MM.1S (cell line): ENCODE data around the gene CACUL1.
"Not testable (repeated sequence)": the region's sequence is repeated elsewhere in the genome, so short reads cannot be mapped to it uniquely, and the experiment has no call there.

Experiments
- DNase-seq: peaks from one replicate; pipeline ENCODE4 v3.0.0-alpha.2; 2015
- H2AFZ ChIP-seq: fragments of 300-600 bp; sonication (generic); 2 replicates; pipeline ENCODE4 v1.6.0; 2016; ENCODE audit warnings: antibody characterized with exemption, low read length
- H3F3A ChIP-seq: fragments of 300-600 bp; sonication (generic); 2 replicates; pipeline ENCODE4 v1.6.1; 2016; ENCODE audit warnings: mild to moderate bottlenecking, antibody characterized with exemption, low read length, moderate library complexity, mixed read lengths; ENCODE audit not compliant: insufficient read depth
- H3K27ac ChIP-seq: fragments of 300-600 bp; sonication (generic); 2 replicates; pipeline ENCODE4 v1.5.1; 2016; ENCODE audit warnings: mild to moderate bottlenecking, low read length
- H3K27me3 ChIP-seq: fragments of 300-600 bp; sonication (generic); replicated peaks from 2 replicates; pipeline ENCODE4 v1.6.0; 2016; ENCODE audit warnings: low read length; ENCODE audit not compliant: insufficient read depth
- H3K36me3 ChIP-seq: fragments of 300-600 bp; sonication (generic); replicated peaks from 2 replicates; pipeline ENCODE4 v1.6.1; 2016; ENCODE audit warnings: mild to moderate bottlenecking, low read length, mixed read lengths; ENCODE audit not compliant: insufficient read depth
- H3K4me1 ChIP-seq: fragments of 300-600 bp; sonication (generic); 2 replicates; pipeline ENCODE4 v1.6.1; 2016; ENCODE audit warnings: low read length, mixed read lengths
- H3K4me2 ChIP-seq: fragments of 300-600 bp; sonication (generic); 2 replicates; pipeline ENCODE4 v1.6.0; 2016; ENCODE audit warnings: low read depth, low read length
- H3K4me3 ChIP-seq: fragments of 300-600 bp; sonication (generic); 2 replicates; pipeline ENCODE4 v1.5.1; 2016; ENCODE audit warnings: low read length, mixed read lengths
- H3K79me2 ChIP-seq: fragments of 300-600 bp; sonication (generic); 2 replicates; pipeline ENCODE4 v1.6.1; 2016; ENCODE audit warnings: mixed run types, low read length, mixed read lengths
- H3K9ac ChIP-seq: fragments of 300-600 bp; sonication (generic); 2 replicates; pipeline ENCODE4 v1.6.1; 2016; ENCODE audit warnings: low read length, mixed read lengths
- H3K9me2 ChIP-seq: fragments of 300-600 bp; sonication (generic); replicated peaks from 2 replicates; pipeline ENCODE4 v1.6.1; 2016; ENCODE audit warnings: mild to moderate bottlenecking, low read length, mixed read lengths; ENCODE audit not compliant: insufficient read depth
- H3K9me3 ChIP-seq: fragments of 300-600 bp; sonication (generic); replicated peaks from 2 replicates; pipeline ENCODE4 v1.6.1; 2016; ENCODE audit warnings: mild to moderate bottlenecking, low read length, mixed read lengths; ENCODE audit not compliant: insufficient read depth
- H4K20me1 ChIP-seq: fragments of 300-600 bp; sonication (generic); 2 replicates; pipeline ENCODE4 v1.6.1; 2016; ENCODE audit warnings: mild to moderate bottlenecking, low read length, moderate library complexity, mixed read lengths; ENCODE audit not compliant: insufficient read depth
- CTCF ChIP-seq: fragments of 300-600 bp; sonication (generic); IDR thresholded peaks from 2 replicates; pipeline ENCODE4 v1.5.1; 2016; ENCODE audit warnings: antibody characterized with exemption, low read length, mixed read lengths
- EZH2 ChIP-seq: fragments of 300-600 bp; sonication (generic); optimal IDR thresholded peaks from 2 replicates; pipeline ENCODE3; 2017; ENCODE audit warnings: low read depth, mild to moderate bottlenecking, antibody characterized with exemption, low read length, mixed read lengths
- EZH2phosphoT487 ChIP-seq: fragments of 300-600 bp; sonication (generic); IDR thresholded peaks from 2 replicates; pipeline ENCODE4 v1.6.1; 2018; ENCODE audit warnings: antibody characterized with exemption, low read length

The CACUL1 gene

GRCh38 chr10:118672766-118673715 lies 81.7 kb downstream of the CACUL1 start:
- no peaks in the 10 kb centered on the region for H3K4me1 ChIP-seq
- H2AFZ ChIP-seq = no peak overlapping the region
- H3K79me2 ChIP-seq = no peaks in the 10 kb centered on the region
- no peak overlapping the region for H3K4me2 ChIP-seq
- no peak for DNase-seq
- H3K4me3 ChIP-seq = no peak overlapping the region
- H3K36me3 ChIP-seq = no peaks in the 10 kb centered on the region
- H3K9me3 ChIP-seq = no peaks in the 10 kb centered on the region
- no peaks in the 10 kb centered on the region for H3K9me2 ChIP-seq
- H4K20me1 ChIP-seq = no peaks in the 10 kb centered on the region
- no peaks in the 10 kb centered on the region for H3K27me3 ChIP-seq
- no peaks in the 10 kb centered on the region for H3F3A ChIP-seq
- no peak for TF ChIP-seq EZH2
- no peak for TF ChIP-seq CTCF
- TF ChIP-seq EZH2phosphoT487 = no peak
- no peak overlapping the region for H3K27ac ChIP-seq
- H3K9ac ChIP-seq = no peak overlapping the region

DNA sequence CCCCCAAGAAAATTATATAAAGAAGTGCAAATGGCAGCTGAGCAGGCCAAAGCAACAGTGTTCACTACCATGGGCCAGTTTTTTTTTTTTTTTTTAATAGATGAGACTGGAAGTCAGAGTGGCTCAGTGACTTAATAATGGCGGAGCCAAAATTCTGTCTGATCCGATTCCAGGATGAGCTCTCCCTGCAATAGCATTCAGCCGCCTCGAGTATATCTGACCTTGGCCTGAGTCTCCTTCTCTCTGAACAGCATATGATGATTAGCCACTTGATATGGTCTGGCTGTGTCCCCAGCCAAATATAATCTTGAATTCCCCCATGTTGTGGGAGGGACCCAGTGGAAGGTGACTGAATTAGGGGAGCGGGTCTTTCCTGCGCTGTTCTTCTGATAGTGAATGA lies 82.6 kb downstream of the CACUL1 start:
- Histone ChIP-seq H4K20me1 (no peaks in the 10 kb centered on the region), H2AFZ (no peak overlapping the region), H3K36me3 (no peaks in the 10 kb centered on the region), H3K4me1 (no peaks in the 10 kb centered on the region), H3K4me3 (no peak overlapping the region), H3K9me3 (no peaks in the 10 kb centered on the region), H3K27ac (no peak overlapping the region), H3K27me3 (no peaks in the 10 kb centered on the region), H3K9ac (no peak overlapping the region), H3K9me2 (no peaks in the 10 kb centered on the region), H3K4me2 (no peak overlapping the region), H3K79me2 (no peaks in the 10 kb centered on the region), H3F3A (no peaks in the 10 kb centered on the region)
- no peak for TF ChIP-seq CTCF
- TF ChIP-seq EZH2 = no peak
- TF ChIP-seq EZH2phosphoT487 = no peak
- DNase-seq = no peak

DNA sequence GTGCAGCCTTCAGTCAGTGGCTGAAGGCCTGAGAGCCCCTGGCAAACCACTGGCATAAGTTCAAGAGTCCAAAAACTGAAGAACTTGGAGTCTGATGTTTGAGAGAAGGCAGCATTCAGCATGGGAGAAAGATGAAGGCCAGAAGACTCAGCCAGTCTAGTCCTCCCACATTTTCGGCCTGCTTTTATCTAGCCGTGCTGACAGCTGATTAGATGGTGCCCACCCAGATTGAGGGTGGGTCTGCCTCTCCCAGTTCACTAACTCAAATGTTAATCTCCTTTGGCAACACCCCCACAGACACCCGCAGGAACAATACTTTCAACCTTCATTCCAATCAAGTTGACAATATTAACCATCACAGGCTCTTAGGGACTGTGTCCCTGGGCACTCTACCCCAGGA lies 83.5 kb downstream of the CACUL1 start:
- H3K4me2 ChIP-seq, H3F3A ChIP-seq, H3K4me1 ChIP-seq, H3K27me3 ChIP-seq, H3K9ac ChIP-seq, H3K4me3 ChIP-seq, H2AFZ ChIP-seq, H3K27ac ChIP-seq, H3K9me3 ChIP-seq, H3K9me2 ChIP-seq, H4K20me1 ChIP-seq, DNase-seq, H3K79me2 ChIP-seq, H3K36me3 ChIP-seq: not testable (repeated sequence)

DNA sequence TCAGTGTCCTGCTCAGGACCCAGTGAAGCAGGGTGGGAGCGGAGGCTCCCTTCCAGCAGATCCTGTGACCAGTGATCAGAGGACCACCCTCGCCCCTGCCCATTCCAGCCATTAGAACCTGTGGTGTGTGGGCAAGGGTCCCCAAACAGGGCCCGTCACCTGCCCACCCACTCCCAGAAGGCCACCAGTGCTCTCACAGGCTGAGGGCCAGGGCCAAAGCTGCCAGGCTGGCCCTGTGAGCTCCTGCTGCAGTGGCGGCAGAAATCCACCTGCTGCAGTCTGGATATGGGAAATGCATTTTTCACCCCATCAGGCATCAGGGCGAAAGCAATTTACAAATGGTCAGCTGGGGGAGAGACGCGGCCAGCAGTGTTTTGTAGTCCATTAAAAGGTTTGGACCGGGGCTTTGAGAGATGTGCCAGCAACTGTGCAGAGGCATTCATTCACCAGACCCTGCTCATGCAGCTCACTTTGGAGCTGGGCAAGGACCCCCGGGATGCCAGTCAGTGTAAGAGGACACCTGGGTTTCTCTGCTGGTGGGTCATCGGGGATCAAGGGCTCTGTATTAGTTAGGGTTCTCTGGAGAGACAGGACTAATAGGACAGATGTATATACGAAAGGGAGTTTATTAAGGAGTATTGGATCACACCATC lies 84.2 kb downstream of the CACUL1 start:
- Histone ChIP-seq H2AFZ (no peak overlapping the region), H3K4me2 (no peak overlapping the region)
- TF ChIP-seq EZH2 (no peak), CTCF (no peak), EZH2phosphoT487 (no peak)

More for the DNA sequence above, 84.2 kb downstream of the CACUL1 start:
- Histone ChIP-seq H3K27ac (no peak overlapping the region), H3K9me2 (no peaks in the 10 kb centered on the region), H3K36me3 (no peaks in the 10 kb centered on the region), H3K79me2 (no peaks in the 10 kb centered on the region), H3K4me1 (no peaks in the 10 kb centered on the region), H3K9ac (no peak overlapping the region), H3K4me3 (no peak overlapping the region), H4K20me1 (no peaks in the 10 kb centered on the region), H3K27me3 (no peaks in the 10 kb centered on the region), H3K9me3 (no peaks in the 10 kb centered on the region), H3F3A (no peaks in the 10 kb centered on the region)
- no peak for DNase-seq
